Osteoblast (primary cell): ENCODE measurements around the gene TYMP. TPM values are rescaled to one million over a fixed set of nuclear protein-coding genes. Genes with fewer than 3 reads are reported as not detected.

Experiments used
- DNase-seq: peaks from one replicate; pipeline ENCODE4 v3.0.0; 2011; ENCODE audit warnings: low spot score, mixed read lengths; ENCODE audit not compliant: insufficient read length; ENCODE audit errors: missing footprints
- H2AFZ ChIP-seq: 2 replicates; pipeline ENCODE4 v1.6.0; 2011; ENCODE audit warnings: mild to moderate bottlenecking, low read length
- H3K27ac ChIP-seq: 2 replicates; pipeline ENCODE4 v1.5.1; 2011; ENCODE audit warnings: mild to moderate bottlenecking, low read depth, low read length, moderate library complexity
- H3K27me3 ChIP-seq: 2 replicates; pipeline ENCODE4 v1.6.0; 2012; ENCODE audit warnings: mild to moderate bottlenecking, control low read depth, inconsistent platforms, low read length, moderate library complexity; ENCODE audit not compliant: insufficient read depth
- H3K36me3 ChIP-seq: 2 replicates; pipeline ENCODE4 v1.5.1; 2011; ENCODE audit warnings: mild to moderate bottlenecking, low read length, control low read depth, moderate library complexity; ENCODE audit not compliant: insufficient read depth
- H3K4me1 ChIP-seq: 2 replicates; pipeline ENCODE4 v1.5.1; 2011; ENCODE audit warnings: mild to moderate bottlenecking, low read length, control low read depth, moderate library complexity; ENCODE audit not compliant: insufficient read depth
- H3K4me2 ChIP-seq: 2 replicates; pipeline ENCODE4 v1.6.0; 2011; ENCODE audit warnings: mild to moderate bottlenecking, low read length; ENCODE audit not compliant: insufficient read depth
- H3K4me3 ChIP-seq: fragments of 200-600 bp; sonication (generic); 3 replicates; pipeline ENCODE4 v1.5.1; 2012; ENCODE audit warnings: mild to moderate bottlenecking, low read length, inconsistent platforms; ENCODE audit not compliant: insufficient read depth
- H3K79me2 ChIP-seq: 2 replicates; pipeline ENCODE4 v1.6.0; 2012; ENCODE audit warnings: mild to moderate bottlenecking, low read length, control low read depth, inconsistent platforms; ENCODE audit not compliant: insufficient read depth
- H3K9me3 ChIP-seq: 2 replicates; pipeline ENCODE4 v1.5.1; 2011; ENCODE audit warnings: low read depth, low read length, control low read depth
- H4K20me1 ChIP-seq: 2 replicates; pipeline ENCODE4 v1.6.0; 2012; ENCODE audit warnings: mild to moderate bottlenecking, low read length, control low read depth; ENCODE audit not compliant: insufficient read depth
- total RNA-seq: library from RNA; depleted of rRNA; stranded (reverse); fragments of >200 nt; gene quantifications from 2 replicates; pipeline ENCODE4 v1.2.3, GENCODE V29; 2012
- TF ChIP-seq, protein P1 (sequence below): IDR thresholded peaks from 2 replicates; pipeline ENCODE4 v1.5.1; 2011; ENCODE audit warnings: mild to moderate bottlenecking, low read depth, low read length, moderate library complexity; ENCODE audit errors: extremely low read depth

The TYMP gene
- total RNA-seq, 1 donor: 30.0 TPM

DNA sequence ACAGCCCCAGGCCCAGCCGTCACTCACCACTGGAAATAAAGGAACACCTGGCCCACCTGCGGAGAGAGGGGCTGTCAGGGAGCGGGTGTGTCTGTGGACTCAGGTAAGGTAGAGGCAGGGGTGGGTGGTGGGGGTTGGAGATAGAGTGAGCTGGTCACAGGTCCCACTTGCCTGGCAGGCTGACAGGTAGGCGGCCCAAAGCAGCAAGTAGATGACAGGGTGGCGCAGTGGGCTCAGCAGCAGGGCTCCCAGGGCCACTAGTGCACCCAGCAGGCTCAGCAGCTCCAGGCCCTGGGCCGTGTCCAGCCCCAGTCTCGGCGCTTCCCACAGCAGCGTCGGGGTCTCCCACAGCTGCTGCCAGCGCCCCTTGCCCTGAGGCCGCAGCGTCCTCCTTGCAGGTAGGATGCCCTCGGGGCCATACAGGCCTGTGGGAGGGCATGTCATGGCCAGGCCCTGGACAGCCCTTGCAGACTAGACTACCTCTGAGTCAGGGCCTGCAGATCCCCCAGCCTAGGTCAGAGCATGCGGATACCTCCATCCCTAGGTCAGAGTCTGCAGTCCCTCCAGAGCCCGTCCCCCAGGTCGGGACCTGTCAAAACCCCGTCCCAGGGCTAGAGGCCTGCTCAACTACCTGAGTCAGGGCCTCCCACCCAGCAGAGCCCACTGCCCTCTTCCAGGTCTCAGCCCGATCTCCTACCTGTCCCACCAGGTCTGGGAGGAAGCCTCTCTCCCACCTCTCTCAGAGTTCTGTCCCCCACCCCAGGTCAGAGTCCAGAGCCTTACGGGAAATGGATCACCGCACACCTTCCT lies 23.0 kb downstream of the TYMP start:
- H3K4me3 ChIP-seq: peak overlapping the region; percentile 99
- peak overlapping the region; percentile 72 for H3K27ac ChIP-seq
- peaks cover 50% of the 10 kb centered on the region for H3K79me2 ChIP-seq
- H4K20me1 ChIP-seq: peaks cover 12% of the 10 kb centered on the region
- H3K9me3 ChIP-seq: no peaks in the 10 kb centered on the region
- TF ChIP-seq, protein P1, sequence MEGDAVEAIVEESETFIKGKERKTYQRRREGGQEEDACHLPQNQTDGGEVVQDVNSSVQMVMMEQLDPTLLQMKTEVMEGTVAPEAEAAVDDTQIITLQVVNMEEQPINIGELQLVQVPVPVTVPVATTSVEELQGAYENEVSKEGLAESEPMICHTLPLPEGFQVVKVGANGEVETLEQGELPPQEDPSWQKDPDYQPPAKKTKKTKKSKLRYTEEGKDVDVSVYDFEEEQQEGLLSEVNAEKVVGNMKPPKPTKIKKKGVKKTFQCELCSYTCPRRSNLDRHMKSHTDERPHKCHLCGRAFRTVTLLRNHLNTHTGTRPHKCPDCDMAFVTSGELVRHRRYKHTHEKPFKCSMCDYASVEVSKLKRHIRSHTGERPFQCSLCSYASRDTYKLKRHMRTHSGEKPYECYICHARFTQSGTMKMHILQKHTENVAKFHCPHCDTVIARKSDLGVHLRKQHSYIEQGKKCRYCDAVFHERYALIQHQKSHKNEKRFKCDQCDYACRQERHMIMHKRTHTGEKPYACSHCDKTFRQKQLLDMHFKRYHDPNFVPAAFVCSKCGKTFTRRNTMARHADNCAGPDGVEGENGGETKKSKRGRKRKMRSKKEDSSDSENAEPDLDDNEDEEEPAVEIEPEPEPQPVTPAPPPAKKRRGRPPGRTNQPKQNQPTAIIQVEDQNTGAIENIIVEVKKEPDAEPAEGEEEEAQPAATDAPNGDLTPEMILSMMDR: no peak
- H3K36me3 ChIP-seq: peaks cover 17% of the 10 kb centered on the region
- peak overlapping the region; percentile 95 for H3K4me2 ChIP-seq
- peak; percentile 98 for DNase-seq
- peaks cover 13% of the 10 kb centered on the region for H3K4me1 ChIP-seq
- peak overlapping the region; percentile 91 for H2AFZ ChIP-seq
- H3K27me3 ChIP-seq: no peaks in the 10 kb centered on the region

DNA sequence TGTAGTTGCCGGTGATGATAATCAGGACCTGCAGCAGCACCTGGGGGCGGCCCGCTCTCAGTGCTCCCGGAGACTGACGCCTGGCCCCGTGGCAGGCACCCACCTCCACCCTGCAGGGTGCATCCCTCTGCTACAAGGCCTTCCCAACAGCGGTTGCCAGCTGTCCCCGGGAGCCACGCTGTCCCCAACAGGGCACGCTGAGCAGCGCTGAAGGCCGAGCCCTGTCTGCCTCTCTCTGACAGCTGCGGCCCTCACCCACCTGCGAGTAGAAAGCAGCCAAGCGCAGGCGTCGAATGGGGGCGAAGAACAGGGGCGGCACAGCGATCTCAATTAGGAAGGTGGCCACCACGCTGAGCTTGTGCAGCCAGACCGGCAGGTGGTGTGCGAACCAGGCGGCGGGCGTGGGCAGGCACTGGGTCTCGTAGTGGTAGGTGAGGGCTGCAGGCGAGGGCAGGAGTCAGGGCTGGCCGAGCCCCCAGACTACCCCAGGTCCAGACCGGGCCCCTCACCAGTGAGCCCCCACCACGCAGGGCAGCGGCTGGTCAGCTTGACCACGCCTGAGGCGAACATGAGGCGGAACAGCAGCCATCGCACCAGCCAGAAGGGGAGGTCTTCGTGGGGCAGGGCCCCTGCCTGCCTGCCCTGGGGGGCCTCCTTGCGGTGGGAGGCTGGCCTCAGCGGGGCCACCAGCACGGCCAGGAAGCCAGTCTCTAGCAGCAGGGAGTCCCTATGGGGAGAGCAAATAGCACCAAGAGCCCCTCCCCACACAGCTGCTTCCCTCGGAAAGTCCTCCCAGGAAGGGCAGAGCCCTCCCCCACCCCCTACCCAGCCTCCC lies 23.8 kb downstream of the TYMP start:
- no peaks in the 10 kb centered on the region for H3K9me3 ChIP-seq
- H3K27ac ChIP-seq: no peak overlapping the region
- peaks cover 13% of the 10 kb centered on the region for H3K4me1 ChIP-seq
- no peak overlapping the region for H2AFZ ChIP-seq
- H3K4me3 ChIP-seq: peak overlapping the region; percentile 99
- TF ChIP-seq, protein P1: no peak
- H3K79me2 ChIP-seq: peaks cover 50% of the 10 kb centered on the region
- peak overlapping the region; percentile 95 for H3K4me2 ChIP-seq
- peaks cover 17% of the 10 kb centered on the region for H3K36me3 ChIP-seq
- peaks cover 12% of the 10 kb centered on the region for H4K20me1 ChIP-seq
- H3K27me3 ChIP-seq: no peaks in the 10 kb centered on the region
- DNase-seq: peak; percentile 85

DNA sequence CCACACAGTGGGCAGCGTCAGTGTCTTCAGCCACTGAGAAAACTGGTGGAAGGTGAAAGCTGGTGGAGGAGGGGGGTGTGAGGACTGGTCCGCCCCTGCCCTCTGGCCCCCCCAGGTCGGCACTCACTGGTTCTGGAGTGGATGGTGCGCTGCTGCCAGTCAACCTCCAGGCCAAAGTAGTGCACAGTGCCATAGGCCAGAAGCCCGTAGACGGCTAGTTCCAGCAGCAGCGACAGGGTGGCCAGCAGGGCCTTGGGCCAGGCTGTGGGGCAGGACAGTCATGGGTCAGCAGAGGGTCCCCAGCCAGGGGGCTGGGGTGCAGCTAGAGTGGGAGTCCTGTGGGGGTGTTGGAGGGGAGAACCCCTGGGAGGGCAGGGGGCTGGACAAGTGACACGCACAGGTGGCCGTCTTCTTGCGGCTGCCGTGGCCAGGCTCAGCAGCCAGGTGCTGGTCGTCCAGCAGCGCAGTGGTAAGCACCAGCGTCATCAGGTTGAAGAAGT lies 24.5 kb downstream of the TYMP start:
- H3K4me2 ChIP-seq: no peak overlapping the region
- peaks cover 47% of the 10 kb centered on the region for H3K79me2 ChIP-seq
- DNase-seq: peak; percentile 44
- peaks cover 17% of the 10 kb centered on the region for H3K36me3 ChIP-seq
- H3K4me3 ChIP-seq: no peak overlapping the region
- TF ChIP-seq, protein P1: no peak
- H2AFZ ChIP-seq: no peak overlapping the region
- no peaks in the 10 kb centered on the region for H3K27me3 ChIP-seq
- H3K4me1 ChIP-seq: peaks cover 13% of the 10 kb centered on the region
- no peak overlapping the region for H3K27ac ChIP-seq
- H3K9me3 ChIP-seq: no peaks in the 10 kb centered on the region
- peaks cover 12% of the 10 kb centered on the region for H4K20me1 ChIP-seq
